Endodermal cell (in vitro differentiated cells): ENCODE data around the gene GALNT9. TPM values are rescaled to one million over a fixed set of nuclear protein-coding genes. Genes with fewer than 3 reads are reported as not detected.

Experiments
- DNase-seq: peaks from one replicate; pipeline ENCODE4 v3.0.0-alpha.2; 2017
- H3K27ac ChIP-seq: 2 replicates; pipeline ENCODE4 v1.5.1; 2013; ENCODE audit warnings: mild to moderate bottlenecking, low read depth, low read length, moderate library complexity
- H3K27me3 ChIP-seq: 2 replicates; pipeline ENCODE4 v1.6.1; 2013; ENCODE audit warnings: mild to moderate bottlenecking, low read length, moderate library complexity; ENCODE audit not compliant: insufficient read depth, control insufficient read depth, poor library complexity, severe bottlenecking
- H3K36me3 ChIP-seq: 2 replicates; pipeline ENCODE4 v1.7.0; 2013; ENCODE audit warnings: mild to moderate bottlenecking, low read length, moderate library complexity; ENCODE audit not compliant: control insufficient read depth, insufficient read depth
- H3K4me1 ChIP-seq: one replicate; pipeline ENCODE4 v1.7.0; 2013; ENCODE audit warnings: low read length; ENCODE audit not compliant: control insufficient read depth, insufficient read depth
- H3K4me3 ChIP-seq: 2 replicates; pipeline ENCODE4 v1.5.1; 2013; ENCODE audit warnings: mild to moderate bottlenecking, low read length, moderate library complexity
- H3K9ac ChIP-seq: 2 replicates; pipeline ENCODE4 v1.6.1; 2013; ENCODE audit warnings: mild to moderate bottlenecking, low read length, moderate library complexity; ENCODE audit not compliant: poor library complexity, severe bottlenecking; ENCODE audit errors: extremely low read depth
- H3K9me3 ChIP-seq: 2 replicates; pipeline ENCODE4 v1.6.1; 2013; ENCODE audit warnings: mild to moderate bottlenecking, low read length, moderate library complexity; ENCODE audit not compliant: control insufficient read depth
- H3K27ac Mint-ChIP-seq: 2 replicates; pipeline ENCODE4 v1.8.0; 2020; ENCODE audit warnings: mixed read lengths
- H3K27me3 Mint-ChIP-seq: 2 replicates; pipeline ENCODE4 v1.8.0; 2021; ENCODE audit warnings: mild to moderate bottlenecking, mixed read lengths; ENCODE audit not compliant: insufficient read depth
- H3K36me3 Mint-ChIP-seq: 2 replicates; pipeline ENCODE4 v1.8.0; 2020; ENCODE audit warnings: low read depth, mixed read lengths
- H3K4me1 Mint-ChIP-seq: 2 replicates; pipeline ENCODE4 v1.8.0; 2020; ENCODE audit warnings: mixed read lengths
- H3K4me3 Mint-ChIP-seq: 2 replicates; pipeline ENCODE4 v1.8.0; 2020; ENCODE audit warnings: mild to moderate bottlenecking, moderate library complexity, mixed read lengths
- H3K9me3 Mint-ChIP-seq: 2 replicates; pipeline ENCODE4 v1.8.0; 2020; ENCODE audit warnings: mild to moderate bottlenecking, mixed read lengths
- CTCF ChIP-seq: fragments of 200-600 bp; sonication (generic); conservative IDR thresholded peaks from 2 replicates; pipeline ENCODE4 v1.5.0; 2021; ENCODE audit warnings: antibody characterized with exemption, mild to moderate bottlenecking
- WGBS, 2 experiments: methylation state at CpG; one replicate each; pipeline versions ENCODE4 v1.1.5 to v1.1.7; 2013; ENCODE audit warnings: missing lambda C conversion rate in 2 of 2, mixed read lengths in 1 of 2; ENCODE audit not compliant: insufficient coverage in 1 of 2, insufficient read length in 1 of 2; 5-methylcytosine and 5-hydroxymethylcytosine counted together
- total RNA-seq, 2 donors: library from RNA; stranded (reverse); fragmentation: NEBNext Ultra II Directional in 1 of 2; extraction: Animal tissue kit (Norgen Biotek cat#: 25700) in 1 of 2; gene quantifications; 2 replicates in 1 of 2; 3 replicates in 1 of 2; pipeline ENCODE4 v1.2.1, GENCODE V29; 2021

The GALNT9 gene
- total RNA-seq, 2 donors from 2014 or later = 0.13 TPM; not detected in 1

GRCh38 chr12:132166801-132167591 lies 162.4 kb downstream of the GALNT9 start:
- H3K27me3 Mint-ChIP-seq = peaks cover 23% of the 10 kb centered on the region
- no peaks in the 10 kb centered on the region for H3K27me3 ChIP-seq

GRCh38 chr12:132166093-132166492 lies 163.3 kb downstream of the GALNT9 start:
- peaks cover 2% of the 10 kb centered on the region for H3K9me3 Mint-ChIP-seq
- no peak for DNase-seq
- H3K4me3 Mint-ChIP-seq = no peak overlapping the region
- Histone ChIP-seq H3K27ac (no peak overlapping the region), H3K36me3 (no peaks in the 10 kb centered on the region), H3K4me1 (no peaks in the 10 kb centered on the region), H3K9ac (no peak overlapping the region), H3K4me3 (no peak overlapping the region), H3K9me3 (no peaks in the 10 kb centered on the region), H3K27me3 (no peaks in the 10 kb centered on the region)
- H3K4me1 Mint-ChIP-seq = no peaks in the 10 kb centered on the region
- no peak for TF ChIP-seq CTCF
- WGBS, 2 experiments = 81 to 95% methylated on average over 2 of the region's 2 CpGs
- no peak overlapping the region for H3K27ac Mint-ChIP-seq
- H3K27me3 Mint-ChIP-seq = peaks cover 25% of the 10 kb centered on the region
- H3K36me3 Mint-ChIP-seq = no peaks in the 10 kb centered on the region

More at GRCh38 chr12:132166801-132167591, 162.4 kb downstream of the GALNT9 start:
- Mint-ChIP-seq H3K4me1 (no peaks in the 10 kb centered on the region), H3K9me3 (peaks cover 2% of the 10 kb centered on the region), H3K4me3 (no peak overlapping the region), H3K36me3 (no peaks in the 10 kb centered on the region), H3K27ac (no peak overlapping the region)
- H3K4me1 ChIP-seq = no peaks in the 10 kb centered on the region
- H3K9ac ChIP-seq = no peak overlapping the region
- no peak for DNase-seq
- H3K36me3 ChIP-seq = no peaks in the 10 kb centered on the region
- no peak overlapping the region for H3K4me3 ChIP-seq
- H3K27ac ChIP-seq = no peak overlapping the region
- TF ChIP-seq CTCF = no peak
- 87 to 90% methylated on average over 6 to 10 of the region's 10 CpGs for WGBS, 2 experiments
- no peaks in the 10 kb centered on the region for H3K9me3 ChIP-seq

- Histone ChIP-seq H3K9me3 (no peaks in the 10 kb centered on the region), H3K9ac (no peak overlapping the region), H3K4me1 (no peaks in the 10 kb centered on the region), H3K27ac (no peak overlapping the region), H3K4me3 (no peak overlapping the region), H3K36me3 (no peaks in the 10 kb centered on the region), H3K27me3 (no peaks in the 10 kb centered on the region)
- DNase-seq = no peak
- H3K27ac Mint-ChIP-seq = no peak overlapping the region
- H3K4me3 Mint-ChIP-seq = no peak overlapping the region
- H3K9me3 Mint-ChIP-seq = peaks cover 2% of the 10 kb centered on the region
- H3K4me1 Mint-ChIP-seq = no peaks in the 10 kb centered on the region
- 93 to 100% methylated on average over 6 of the region's 6 CpGs for WGBS, 2 experiments
- H3K36me3 Mint-ChIP-seq = no peaks in the 10 kb centered on the region
- peaks cover 25% of the 10 kb centered on the region for H3K27me3 Mint-ChIP-seq
- no peak for TF ChIP-seq CTCF
These were observed 163.8 kb downstream of the GALNT9 start for GRCh38 chr12:132165584-132165983.
